AG04449 (cell line): ENCODE measurements around the gene SGCG.
"Not testable (repeated sequence)": the region's sequence is repeated elsewhere in the genome, so short reads cannot be mapped to it uniquely, and the experiment has no call there.

Source experiments
- CTCF ChIA-PET: fragments of 350-600 bp; formaldehyde crosslinking; extraction: SDS; loops from one replicate; lab custom pipeline; 2021; ENCODE audit warnings: antibody characterized with exemption; lab: Yijun Ruan, JAX
- POLR2A ChIA-PET: fragments of 400-600, 350-600 bp; formaldehyde crosslinking; extraction: SDS; loops from one replicate; lab custom pipeline; 2020; ENCODE audit warnings: antibody characterized with exemption, inconsistent platforms; lab: Yijun Ruan, JAX
- DNase-seq: peaks from one replicate; pipeline ENCODE4 v3.0.0-alpha.2; 2010; ENCODE audit warnings: low read depth, low spot score
- H3K4me3 ChIP-seq: 2 replicates; pipeline ENCODE4 v1.5.1; 2011; ENCODE audit warnings: low read depth, mild to moderate bottlenecking, control low read depth, low read length
- CTCF ChIP-seq: IDR thresholded peaks from one replicate; pipeline ENCODE4 v1.5.1; 2011; ENCODE audit warnings: mild to moderate bottlenecking, moderate library complexity, low read length, control low read depth, inconsistent platforms; ENCODE audit not compliant: insufficient read depth; ENCODE audit errors: missing control alignments

The SGCG gene

GRCh38 chr13:23273498-23273897 is 92.7 kb downstream of the SGCG start:
- POLR2A ChIA-PET, result no interaction called here
- H3K4me3 ChIP-seq, result no peak overlapping the region
- CTCF ChIA-PET, result no interaction called here
- DNase-seq, result no peak
- no peak for TF ChIP-seq CTCF

GRCh38 chr13:23279321-23279720 is 98.5 kb downstream of the SGCG start:
- TF ChIP-seq CTCF, result no peak
- no peak for DNase-seq
- CTCF ChIA-PET, result no interaction called here
- POLR2A ChIA-PET, result no interaction called here
- H3K4me3 ChIP-seq, result no peak overlapping the region

GRCh38 chr13:23288564-23288963 is 107.8 kb downstream of the SGCG start:
- POLR2A ChIA-PET, result no interaction called here
- no peak for TF ChIP-seq CTCF
- CTCF ChIA-PET, result no interaction called here
- no peak overlapping the region for H3K4me3 ChIP-seq
- no peak for DNase-seq

GRCh38 chr13:23288995-23289394 is 108.2 kb downstream of the SGCG start:
- ChIA-PET POLR2A (no interaction called here), CTCF (no interaction called here)
- TF ChIP-seq CTCF, result no peak
- no peak overlapping the region for H3K4me3 ChIP-seq
- DNase-seq, result no peak

GRCh38 chr13:23289917-23290357 is 109.2 kb downstream of the SGCG start:
- ChIA-PET CTCF (no interaction called here), POLR2A (no interaction called here)
- DNase-seq, result peak; percentile 19
- H3K4me3 ChIP-seq, result no peak overlapping the region
- no peak for TF ChIP-seq CTCF

GRCh38 chr13:23292586-23292985 is 111.8 kb downstream of the SGCG start:
- POLR2A ChIA-PET, result no interaction called here

GRCh38 chr13:23314837-23315236 is 134.1 kb downstream of the SGCG start:
- H3K4me3 ChIP-seq, DNase-seq, POLR2A ChIA-PET, CTCF ChIA-PET: not testable (repeated sequence)

More at GRCh38 chr13:23292586-23292985, 111.8 kb downstream of the SGCG start:
- no peak for DNase-seq
- CTCF ChIA-PET, result no interaction called here
- H3K4me3 ChIP-seq, result no peak overlapping the region
- no peak for TF ChIP-seq CTCF
